ENCODE measurements around the gene GPS2. TPM values are rescaled to one million over a fixed set of nuclear protein-coding genes. Genes with fewer than 3 reads are reported as not detected.

GPS2 gene
- total and polyA plus RNA-seq, 2 donors (not counting 3 experiments of a cell fraction or from before 2014, with no cell fraction given) = 51.6 to 132 TPM

GRCh38 chr17:7279448-7279847, 35.7 kb downstream of the GPS2 start:
- FAIRE-seq = no peak
- dilution Hi-C loops (cut with MboI; ENCODE audit: extremely low pct_ligation_motif_present, low sequenced_read_pairs) (no loop called here), intact Hi-C loops (cut with micrococcal nuclease) (no loop called here)
- ChIA-PET CTCF (interaction anchor here (2.7 kb wide), 1 partner anchor 17 kb away, joined by 15 read pairs; no protein-coding TSS in a partner anchor), POLR2A (no interaction called here)
- Histone ChIP-seq H3K9me1 (replicated peaks; ENCODE audit: control insufficient read depth, extremely low read depth, insufficient read depth, low read length) (no peaks in the 10 kb centered on the region), H3K4me1 (ENCODE audit: control insufficient read depth, extremely low read depth, insufficient read depth, low read length) (peaks cover 9% of the 10 kb centered on the region), H3K27me3 (ENCODE audit: control insufficient read depth in 2 of 2, insufficient read depth in 2 of 2, low read length in 2 of 2) (peaks cover 4 to 5% of the 10 kb centered on the region in 2 experiments), H4K20me1 (replicated peaks; ENCODE audit: control insufficient read depth, extremely low read depth, insufficient read depth, low read length) (no peaks in the 10 kb centered on the region), H3K4me3 (replicated peaks in 1 of 3; ENCODE audit: insufficient read depth in 1 of 3, low read depth in 1 of 3, low read length in 3 of 3) (no peak overlapping the region), H3K4me2 (ENCODE audit: insufficient read depth, low read length) (no peak overlapping the region), H3K9me3 (replicated peaks; ENCODE audit: control insufficient read depth, insufficient read depth, low read length) (no peaks in the 10 kb centered on the region), H3K79me2 (ENCODE audit: control insufficient read depth, insufficient read depth, low read length) (no peaks in the 10 kb centered on the region), H2AFZ (ENCODE audit: low read depth, low read length) (no peak overlapping the region), H3K27ac (ENCODE audit: insufficient read depth, low read depth, low read length) (no peak overlapping the region), H3K9ac (replicated peaks; ENCODE audit: extremely low read depth, insufficient read depth, low read length) (no peak overlapping the region), H3K36me3 (ENCODE audit: control insufficient read depth in 2 of 2, extremely low read depth in 1 of 2, insufficient read depth in 2 of 2, low read length in 2 of 2) (no peaks in the 10 kb centered on the region)
- no peak for TF ChIP-seq POLR2AphosphoS5 (IDR thresholded peaks at IDR 0.05; ENCODE audit: insufficient read depth, low read depth, low read length)
- TF ChIP-seq MYC (IDR thresholded peaks at IDR 0.05; ENCODE audit: low read depth, low read length) = no peak
- TF ChIP-seq FOS (IDR thresholded peaks at IDR 0.05; ENCODE audit: borderline replicate concordance, insufficient read depth, low read length) = no peak
- no peak for TF ChIP-seq POLR2A (IDR thresholded peaks at IDR 0.05; ENCODE audit: low read depth, low read length)
- no peak for TF ChIP-seq EZH2 (IDR thresholded peaks at IDR 0.05; ENCODE audit: borderline replicate concordance, low read depth, low read length, severe bottlenecking)
- TF ChIP-seq CTCF (IDR thresholded peaks at IDR 0.05; ENCODE audit: extremely low read depth in 1 of 2, insufficient read depth in 1 of 2, low read depth in 1 of 2, low read length in 2 of 2) = no peak
- BruUV-seq (replicated peaks) = no TSS peak
- no peak for DNase-seq (ENCODE audit: low read depth, low spot score)

GRCh38 chr17:7266784-7267183, 48.4 kb downstream of the GPS2 start:
- H3K27me3 ChIP-seq (ENCODE audit: control insufficient read depth in 2 of 2, insufficient read depth in 2 of 2, low read length in 2 of 2) = peaks cover 0 to 3% of the 10 kb centered on the region in 2 experiments
- no peak for DNase-seq (ENCODE audit: low read depth, low spot score)
- no TSS peak for BruUV-seq (replicated peaks)
- no peak for FAIRE-seq
- H3K9me1 ChIP-seq (replicated peaks; ENCODE audit: control insufficient read depth, extremely low read depth, insufficient read depth, low read length) = no peaks in the 10 kb centered on the region
- TF ChIP-seq MYC (IDR thresholded peaks at IDR 0.05; ENCODE audit: low read depth, low read length) (no peak), JUN (IDR thresholded peaks at IDR 0.05; ENCODE audit: borderline replicate concordance, insufficient read depth, insufficient read length, low read depth) (no peak), CTCF (IDR thresholded peaks at IDR 0.05; ENCODE audit: extremely low read depth in 1 of 2, insufficient read depth in 1 of 2, low read depth in 1 of 2, low read length in 2 of 2) (no peak), EZH2 (IDR thresholded peaks at IDR 0.05; ENCODE audit: borderline replicate concordance, low read depth, low read length, severe bottlenecking) (no peak), GATA2 (IDR thresholded peaks at IDR 0.05; ENCODE audit: insufficient read depth, insufficient read length, low read depth, low read length) (no peak), MAX (IDR thresholded peaks at IDR 0.05; ENCODE audit: insufficient read depth, insufficient read length) (no peak), FOS (IDR thresholded peaks at IDR 0.05; ENCODE audit: borderline replicate concordance, insufficient read depth, low read length) (no peak), POLR2A (IDR thresholded peaks at IDR 0.05; ENCODE audit: low read depth, low read length) (no peak), POLR2AphosphoS5 (IDR thresholded peaks at IDR 0.05; ENCODE audit: insufficient read depth, low read depth, low read length) (no peak)
- H4K20me1 ChIP-seq (replicated peaks; ENCODE audit: control insufficient read depth, extremely low read depth, insufficient read depth, low read length) = no peaks in the 10 kb centered on the region
- POLR2A ChIA-PET = no interaction called here
- H3K27ac ChIP-seq (ENCODE audit: insufficient read depth, low read depth, low read length) = no peak overlapping the region
- H3K4me2 ChIP-seq (ENCODE audit: insufficient read depth, low read length) = no peak overlapping the region
- H3K4me1 ChIP-seq (ENCODE audit: control insufficient read depth, extremely low read depth, insufficient read depth, low read length) = peaks cover 25% of the 10 kb centered on the region
- no peak overlapping the region for H3K4me3 ChIP-seq (replicated peaks in 1 of 3; ENCODE audit: insufficient read depth in 1 of 3, low read depth in 1 of 3, low read length in 3 of 3)
- no peaks in the 10 kb centered on the region for H3K9me3 ChIP-seq (replicated peaks; ENCODE audit: control insufficient read depth, insufficient read depth, low read length)
- H2AFZ ChIP-seq (ENCODE audit: low read depth, low read length) = no peak overlapping the region
- no peaks in the 10 kb centered on the region for H3K36me3 ChIP-seq (ENCODE audit: control insufficient read depth in 2 of 2, extremely low read depth in 1 of 2, insufficient read depth in 2 of 2, low read length in 2 of 2)
- H3K79me2 ChIP-seq (ENCODE audit: control insufficient read depth, insufficient read depth, low read length) = no peaks in the 10 kb centered on the region
- CTCF ChIA-PET = interaction anchor here (0.9 to 2.9 kb wide), 4 partner anchors 15 to 46 kb away, joined by 3 to 14 read pairs (median 3); partner anchors contain the start of gene SLC2A4
- dilution Hi-C loops (cut with MboI; ENCODE audit: extremely low pct_ligation_motif_present, low sequenced_read_pairs) (no loop called here), intact Hi-C loops (cut with micrococcal nuclease) (no loop called here)
- no peak overlapping the region for H3K9ac ChIP-seq (replicated peaks; ENCODE audit: extremely low read depth, insufficient read depth, low read length)

Measured in endothelial cell of umbilical vein (primary cell).